Peyer's patch (tissue), 4 donors: ENCODE results near the gene IGF2R. TPM values are rescaled to one million over a fixed set of nuclear protein-coding genes. Genes with fewer than 3 reads are reported as not detected.

Experiments
- DNase-seq, 3 donors: peaks; one replicate each; pipeline ENCODE4 v3.0.0-alpha.2; 2017 to 2019
- H3K27ac ChIP-seq, 4 donors: fragments of 200-600 bp; sonication (generic); one replicate each; pipeline ENCODE4 v1.5.1; 2016 to 2019
- H3K27me3 ChIP-seq, 2 donors: fragments of 200-600 bp; sonication (generic); one replicate each; pipeline ENCODE4 v1.5.1; 2019
- H3K36me3 ChIP-seq, 3 donors: fragments of 200-600 bp; sonication (generic); one replicate each; pipeline ENCODE4 v1.5.1; 2016 to 2019
- H3K4me1 ChIP-seq, 4 donors: fragments of 200-600 bp; sonication (generic); one replicate each; pipeline ENCODE4 v1.5.1; 2016 to 2019
- H3K4me3 ChIP-seq, 4 donors: fragments of 200-600 bp; sonication (generic); 1 replicate in 3 of 4; 2 replicates in 1 of 4; pipeline ENCODE4 v1.5.1; 2016 to 2019; ENCODE audit warnings: mild to moderate bottlenecking in 1 of 4
- H3K9me3 ChIP-seq, 4 donors: fragments of 200-600 bp; sonication (generic); one replicate each; pipeline ENCODE4 v1.5.1; 2016 to 2019; ENCODE audit warnings: mild to moderate bottlenecking in 1 of 4
- POLR2A ChIP-seq, 2 donors: fragments of 450-650 bp; IDR thresholded peaks; one replicate each; pipeline ENCODE4 v1.5.1; 2017; ENCODE audit warnings: antibody characterized with exemption in 2 of 2, mild to moderate bottlenecking in 2 of 2, moderate library complexity in 2 of 2
- total RNA-seq, 4 donors: library from RNA; depleted of rRNA; stranded (reverse); fragments of >200 nt; gene quantifications; one replicate each; pipeline ENCODE4 v1.1.0, GENCODE V29; 2016
- TF ChIP-seq, protein P1 (sequence below), 6 experiments: fragments of 450-650 bp in 4 of 6; fragments of 200-600 bp in 2 of 6; sonication (generic) in 1 of 6; IDR thresholded peaks; one replicate each; pipeline ENCODE4 v1.5.1; 2017 to 2019; ENCODE audit warnings: antibody characterized with exemption in 6 of 6, mild to moderate bottlenecking in 3 of 6, moderate library complexity in 1 of 6

Gene IGF2R
- total RNA-seq, 4 donors from 2014 or later, result 48.7 to 86.5 (median 82.3) TPM

DNA sequence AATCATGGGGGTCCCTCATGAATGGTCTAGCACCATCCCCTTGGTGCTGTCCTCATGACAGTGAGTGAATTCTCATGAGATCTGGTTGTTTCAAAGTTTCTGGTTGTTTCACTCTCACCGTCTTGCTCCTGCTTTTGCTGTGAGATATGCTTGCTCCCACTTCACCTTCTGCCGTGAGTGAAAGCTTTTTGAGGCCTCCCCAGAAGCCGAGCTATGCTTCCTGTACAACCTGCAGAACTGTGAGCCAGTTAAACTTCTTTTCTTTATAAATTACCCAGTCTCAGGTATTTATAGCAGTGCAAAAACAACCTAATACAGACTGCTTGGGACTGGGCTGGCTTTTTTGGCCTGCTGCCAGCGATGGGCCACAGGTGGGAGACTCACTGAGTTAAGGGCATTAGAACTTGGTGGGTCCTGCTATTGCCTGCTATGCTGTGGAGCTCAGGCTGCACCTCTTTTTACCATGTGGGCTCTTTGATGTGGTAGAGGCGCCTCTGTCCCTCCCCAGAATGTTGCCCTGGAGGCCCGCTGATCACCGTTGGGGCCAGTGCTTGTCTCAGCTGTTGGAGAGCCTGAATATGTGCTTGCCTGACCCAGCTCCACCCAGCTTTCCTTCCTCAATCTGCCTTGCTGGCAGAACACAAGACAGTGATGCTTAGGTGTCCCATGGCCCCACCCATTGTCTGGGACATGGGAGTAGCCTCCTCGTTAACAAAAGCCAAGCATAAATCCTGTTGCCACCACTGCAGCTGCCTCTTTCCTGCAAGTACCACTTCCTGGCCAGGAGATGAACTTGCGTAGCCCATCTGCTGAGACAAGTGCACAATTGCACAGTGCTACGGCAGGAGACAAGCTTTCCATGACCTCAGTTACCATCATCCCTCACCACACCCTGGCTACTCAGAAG, 47.1 kb downstream of the IGF2R start:
- TF ChIP-seq, protein P1, sequence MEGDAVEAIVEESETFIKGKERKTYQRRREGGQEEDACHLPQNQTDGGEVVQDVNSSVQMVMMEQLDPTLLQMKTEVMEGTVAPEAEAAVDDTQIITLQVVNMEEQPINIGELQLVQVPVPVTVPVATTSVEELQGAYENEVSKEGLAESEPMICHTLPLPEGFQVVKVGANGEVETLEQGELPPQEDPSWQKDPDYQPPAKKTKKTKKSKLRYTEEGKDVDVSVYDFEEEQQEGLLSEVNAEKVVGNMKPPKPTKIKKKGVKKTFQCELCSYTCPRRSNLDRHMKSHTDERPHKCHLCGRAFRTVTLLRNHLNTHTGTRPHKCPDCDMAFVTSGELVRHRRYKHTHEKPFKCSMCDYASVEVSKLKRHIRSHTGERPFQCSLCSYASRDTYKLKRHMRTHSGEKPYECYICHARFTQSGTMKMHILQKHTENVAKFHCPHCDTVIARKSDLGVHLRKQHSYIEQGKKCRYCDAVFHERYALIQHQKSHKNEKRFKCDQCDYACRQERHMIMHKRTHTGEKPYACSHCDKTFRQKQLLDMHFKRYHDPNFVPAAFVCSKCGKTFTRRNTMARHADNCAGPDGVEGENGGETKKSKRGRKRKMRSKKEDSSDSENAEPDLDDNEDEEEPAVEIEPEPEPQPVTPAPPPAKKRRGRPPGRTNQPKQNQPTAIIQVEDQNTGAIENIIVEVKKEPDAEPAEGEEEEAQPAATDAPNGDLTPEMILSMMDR (IDR thresholded peaks at IDR 0.05), result no peak
- Histone ChIP-seq H3K4me1 (no peaks in the 10 kb centered on the region), H3K27me3 (no peaks in the 10 kb centered on the region), H3K27ac (peak overlapping the region in 2 of 4 donors; percentile 8 to 14), H3K36me3 (peaks cover 0 to 32% (median 0%) of the 10 kb centered on the region in 3 donors), H3K9me3 (no peaks in the 10 kb centered on the region), H3K4me3 (no peak overlapping the region)
- peak in 1 of 3 donors; percentile 60 for DNase-seq

DNA sequence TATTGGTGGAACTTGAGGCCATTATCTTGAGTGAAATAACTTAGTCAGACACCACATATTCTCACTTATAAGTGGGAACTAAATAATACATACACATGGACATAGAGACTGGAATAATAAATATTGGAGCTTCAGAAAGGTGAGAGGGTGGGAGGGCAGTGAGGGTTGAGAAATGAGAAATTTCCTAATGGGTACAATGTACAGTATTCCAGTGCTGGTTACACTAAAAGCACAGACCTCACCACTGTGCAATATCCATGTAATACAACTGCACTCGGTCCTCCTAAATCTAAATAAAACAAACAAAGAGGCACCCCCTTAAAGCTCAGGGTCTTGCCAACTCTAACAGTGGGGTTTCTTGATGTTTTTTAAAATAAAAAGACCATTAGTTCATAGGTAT, 53.2 kb downstream of the IGF2R start:
- Histone ChIP-seq H3K27me3 (no peaks in the 10 kb centered on the region), H3K36me3 (peaks cover 0 to 37% (median 0%) of the 10 kb centered on the region in 3 donors), H3K4me3 (no peak overlapping the region), H3K9me3 (no peaks in the 10 kb centered on the region), H3K4me1 (no peaks in the 10 kb centered on the region), H3K27ac (no peak overlapping the region)
- no peak for DNase-seq
- TF ChIP-seq POLR2A (IDR thresholded peaks at IDR 0.05), result no peak
- TF ChIP-seq, protein P1 (IDR thresholded peaks at IDR 0.05), result no peak

DNA sequence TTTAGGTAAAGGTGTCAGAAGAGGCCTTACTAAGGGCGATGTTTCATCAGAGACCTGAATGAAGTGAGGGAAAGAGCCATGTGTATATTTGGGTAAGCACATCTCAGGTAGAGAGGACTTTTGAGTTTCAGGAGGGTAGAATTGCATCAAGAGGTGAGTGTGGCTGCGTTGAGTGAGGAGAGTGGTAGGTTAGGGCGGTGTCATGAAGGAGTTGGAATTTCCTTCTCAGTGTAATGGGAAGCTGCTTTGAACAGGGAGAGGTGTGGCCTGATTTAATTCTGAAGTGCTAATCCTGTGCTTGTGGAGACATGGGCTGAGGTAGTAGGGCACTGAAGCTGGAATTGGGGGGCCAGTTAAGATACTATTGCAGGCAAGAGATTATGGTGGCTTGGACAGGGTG, 53.9 kb downstream of the IGF2R start:
- no peaks in the 10 kb centered on the region for H3K27me3 ChIP-seq
- H3K4me1 ChIP-seq, result no peaks in the 10 kb centered on the region
- TF ChIP-seq, protein P1 (IDR thresholded peaks at IDR 0.05), result no peak
- TF ChIP-seq POLR2A (IDR thresholded peaks at IDR 0.05), result no peak
- H3K36me3 ChIP-seq, result peaks cover 0 to 44% (median 0%) of the 10 kb centered on the region in 3 donors
- DNase-seq, result no peak
- H3K4me3 ChIP-seq, result no peak overlapping the region
- H3K27ac ChIP-seq, result no peak overlapping the region
- no peaks in the 10 kb centered on the region for H3K9me3 ChIP-seq

DNA sequence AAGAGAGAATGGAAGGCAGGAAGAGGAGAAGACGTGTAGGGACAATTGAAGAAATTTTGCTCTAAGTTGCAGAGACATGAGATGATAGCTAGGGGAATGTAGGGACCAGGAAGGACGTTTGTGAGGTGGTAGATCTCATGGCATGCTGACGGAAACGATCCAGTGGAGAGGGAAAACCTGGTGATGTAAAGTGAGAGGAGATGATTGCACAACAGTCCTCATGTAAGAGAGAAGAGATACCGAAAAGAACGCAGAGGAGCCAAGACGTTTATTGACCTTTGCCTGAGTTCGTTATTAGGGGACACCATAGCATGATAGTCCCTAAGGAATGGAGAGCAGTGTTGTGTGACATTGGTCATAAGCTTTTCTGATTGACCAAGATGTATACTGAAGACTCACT, 55.3 kb downstream of the IGF2R start:
- Histone ChIP-seq H3K4me3 (no peak overlapping the region), H3K27ac (no peak overlapping the region), H3K36me3 (peaks cover 0 to 55% (median 0%) of the 10 kb centered on the region in 3 donors), H3K4me1 (no peaks in the 10 kb centered on the region), H3K9me3 (no peaks in the 10 kb centered on the region), H3K27me3 (no peaks in the 10 kb centered on the region)
- TF ChIP-seq, protein P1 (IDR thresholded peaks at IDR 0.05), result no peak
- no peak for TF ChIP-seq POLR2A (IDR thresholded peaks at IDR 0.05)
- no peak for DNase-seq

DNA sequence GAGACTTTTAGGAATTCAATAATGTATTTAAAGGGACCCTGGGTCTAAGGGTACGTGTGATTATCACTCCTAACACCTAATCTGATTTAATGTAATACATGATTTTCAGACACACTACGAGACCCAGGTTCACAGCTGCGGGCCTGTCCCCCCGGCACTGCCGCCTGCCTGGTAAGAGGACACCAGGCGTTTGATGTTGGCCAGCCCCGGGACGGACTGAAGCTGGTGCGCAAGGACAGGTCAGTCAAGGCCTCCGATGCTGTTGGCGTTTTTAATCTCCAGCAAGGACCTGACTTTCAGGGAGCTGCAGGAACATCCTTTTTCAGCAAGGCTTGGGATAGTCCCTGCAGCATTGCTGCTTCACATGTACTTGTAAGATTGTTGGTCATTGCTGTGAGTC, 58.2 kb downstream of the IGF2R start:
- Histone ChIP-seq H3K9me3 (no peaks in the 10 kb centered on the region), H3K27me3 (no peaks in the 10 kb centered on the region), H3K4me3 (no peak overlapping the region), H3K27ac (no peak overlapping the region), H3K36me3 (peaks cover 0 to 80% (median 0%) of the 10 kb centered on the region in 3 donors), H3K4me1 (peaks cover 0 to 8% (median 0%) of the 10 kb centered on the region in 4 donors)
- no peak for DNase-seq
- TF ChIP-seq, protein P1 (IDR thresholded peaks at IDR 0.05), result no peak
- no peak for TF ChIP-seq POLR2A (IDR thresholded peaks at IDR 0.05)
